Stimulated activated CD4-positive, alpha-beta T cell treated with anti-CD3 and anti-CD28 coated beads, Interleukin-1b, Interleukin-23, amount 100 ng/mL, for 4 hours (primary cell): ENCODE results near the gene ALPL.

Experiments
- DNase-seq, 2 donors: peaks; one replicate each; pipeline ENCODE4 v3.0.0-alpha.2; 2020; ENCODE audit warnings: low read depth in 2 of 2

Gene ALPL

DNA sequence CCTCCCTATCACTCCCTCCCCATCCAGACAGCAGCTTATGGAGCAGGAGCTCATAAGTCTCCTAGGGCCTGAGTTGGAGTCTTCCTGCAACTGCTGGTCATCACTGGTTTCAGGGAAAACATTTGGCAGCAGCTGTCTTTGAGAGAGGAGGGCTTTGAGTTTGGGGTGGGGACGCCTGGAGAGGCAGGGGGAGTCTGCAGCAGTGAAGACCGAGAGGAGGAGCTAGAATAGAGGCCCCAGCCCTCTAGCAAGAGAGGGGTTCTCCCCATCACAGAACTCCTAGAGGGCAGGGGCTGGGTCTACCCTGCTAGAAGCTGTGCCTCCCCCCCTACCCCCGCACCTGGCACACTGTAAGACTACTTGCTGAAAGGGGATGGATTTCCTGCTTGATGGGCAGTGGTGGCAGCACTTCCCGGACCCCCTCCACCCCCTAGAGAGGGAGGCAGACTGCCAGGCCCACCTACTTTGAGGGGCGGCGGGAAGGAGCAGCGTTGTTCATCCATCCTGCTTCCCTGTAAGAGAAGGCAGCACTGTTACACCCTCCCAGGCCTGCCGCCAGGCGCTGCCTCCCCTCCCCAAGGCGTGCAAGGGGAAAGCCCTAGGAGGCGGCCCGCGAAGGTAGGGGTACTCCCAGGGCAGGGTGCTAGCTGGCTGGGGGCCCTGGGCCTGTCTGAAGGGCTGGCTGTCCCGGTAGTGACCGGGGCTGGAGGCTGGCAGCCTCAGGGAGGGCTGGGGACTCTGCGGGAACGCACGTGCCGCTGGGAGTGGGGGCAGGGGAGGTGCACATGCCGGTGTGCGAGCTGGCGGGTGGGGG, 109.5 kb downstream of the ALPL start:
- no peak for DNase-seq

DNA sequence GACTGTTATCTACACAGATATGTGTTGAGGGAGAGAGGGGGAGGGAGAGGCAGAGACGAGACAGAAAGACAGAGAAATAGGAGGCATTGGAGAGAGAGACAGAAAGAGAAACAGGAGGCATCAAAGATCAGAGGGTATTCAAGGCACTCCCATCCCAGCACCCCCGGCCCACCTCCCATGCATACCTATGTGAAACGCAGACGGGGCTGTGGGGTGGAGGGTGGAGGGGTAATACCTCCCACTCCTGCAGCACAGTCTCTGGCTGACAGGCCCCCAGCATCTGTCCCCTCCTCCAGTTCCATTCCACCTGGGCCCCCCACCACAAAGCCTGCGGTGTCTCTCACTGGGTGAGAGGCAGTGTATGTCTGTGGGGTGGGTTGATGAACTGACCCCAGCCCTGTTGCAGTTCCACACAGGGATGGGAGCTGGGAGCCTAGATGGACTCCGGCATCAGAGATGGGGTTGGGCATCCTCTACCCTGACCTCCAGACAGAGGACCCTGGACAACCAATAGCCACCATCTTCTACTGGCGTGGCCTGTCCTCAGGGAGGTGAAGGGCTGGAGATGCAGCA, 110.2 kb downstream of the ALPL start:
- DNase-seq = no peak

DNA sequence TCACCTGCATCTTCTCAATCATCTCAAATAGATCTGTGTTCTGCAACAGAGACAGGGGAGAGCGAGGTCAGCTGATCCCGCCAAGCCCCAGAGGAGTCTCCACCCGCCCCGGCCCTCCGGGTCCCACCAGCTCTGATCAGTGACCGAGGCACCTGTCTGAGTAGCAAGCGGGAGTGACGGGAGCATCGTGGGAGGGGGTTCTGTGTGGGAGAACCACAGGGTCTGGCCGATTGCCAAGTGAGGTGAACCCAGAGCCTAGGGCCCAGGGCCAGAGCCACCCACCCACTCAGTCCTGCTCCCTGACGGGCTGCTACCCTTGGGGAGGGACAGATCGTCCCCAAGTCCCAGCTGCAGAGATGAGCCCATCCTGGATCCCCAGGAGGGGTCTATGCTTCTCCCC, 110.8 kb downstream of the ALPL start:
- no peak for DNase-seq

DNA sequence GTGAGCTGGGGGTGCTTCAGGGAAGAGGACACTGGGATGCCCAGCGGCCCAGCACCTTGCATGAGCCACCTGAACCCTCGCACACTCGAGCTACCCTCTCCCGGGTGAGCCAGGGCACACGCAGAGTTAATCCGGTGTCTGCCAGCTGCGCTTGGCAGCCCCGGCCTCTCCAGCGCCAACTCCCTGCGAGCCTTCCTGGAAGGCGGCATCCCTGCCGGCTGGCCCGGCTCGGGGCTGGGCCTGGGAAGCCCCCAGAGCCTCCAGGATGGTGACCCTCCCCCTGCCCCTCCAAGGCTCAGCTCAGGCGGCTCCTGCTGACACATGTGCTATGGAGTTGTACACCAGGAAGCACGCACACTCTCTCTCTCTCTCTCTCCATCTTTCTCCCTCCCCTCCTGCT, 111.3 kb downstream of the ALPL start:
- no peak for DNase-seq

DNA sequence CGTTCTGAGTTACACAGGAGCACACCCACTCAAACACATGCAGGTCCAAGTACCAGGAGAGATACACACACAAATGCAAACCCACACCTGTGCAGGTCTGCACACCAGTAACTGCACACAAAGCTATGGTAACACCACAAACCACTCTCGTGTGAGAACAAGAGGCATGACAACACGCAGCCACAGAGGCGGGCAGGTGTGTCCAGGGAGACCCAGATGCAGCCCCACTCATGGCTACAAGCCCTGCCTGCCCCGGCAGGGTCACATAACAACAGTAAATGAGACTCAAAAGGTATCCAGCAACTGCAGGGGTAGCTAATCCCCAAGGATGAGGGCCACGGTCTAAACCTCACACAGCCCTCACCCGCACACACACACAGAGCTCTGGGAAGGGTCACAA, 111.8 kb downstream of the ALPL start:
- no peak for DNase-seq

DNA sequence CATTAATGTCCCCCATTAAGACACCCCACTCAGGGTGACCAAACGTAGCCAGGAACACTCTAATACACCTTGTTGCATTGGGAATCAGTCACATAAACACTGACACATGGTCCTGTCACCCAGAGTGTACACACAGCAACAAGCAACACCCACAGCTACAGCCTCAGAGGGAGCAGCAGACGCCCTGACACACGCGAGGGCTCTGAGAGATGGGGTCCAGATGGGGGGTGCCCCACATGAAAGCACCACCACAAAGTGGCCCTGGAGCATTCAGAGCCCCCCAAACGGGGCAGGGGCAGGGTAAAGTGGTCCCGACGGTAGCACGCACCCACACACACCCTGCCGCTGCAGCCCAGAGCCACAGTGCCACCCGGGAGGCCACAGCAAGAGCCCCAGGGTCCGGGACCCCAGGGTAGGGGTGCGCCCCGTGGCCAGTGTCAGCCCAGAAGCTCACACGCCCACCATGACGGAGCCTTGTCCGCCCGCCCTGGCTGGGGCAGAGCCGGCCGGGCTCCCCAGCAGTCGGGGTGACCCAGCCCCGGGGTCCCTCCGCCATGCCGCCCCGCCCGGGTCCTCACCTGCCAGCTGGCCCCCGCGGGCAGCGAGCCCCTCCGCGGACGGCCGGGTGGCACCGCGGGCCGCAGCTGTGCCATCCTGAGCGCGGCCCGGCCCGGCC, 112.7 kb downstream of the ALPL start:
- DNase-seq = no peak

DNA sequence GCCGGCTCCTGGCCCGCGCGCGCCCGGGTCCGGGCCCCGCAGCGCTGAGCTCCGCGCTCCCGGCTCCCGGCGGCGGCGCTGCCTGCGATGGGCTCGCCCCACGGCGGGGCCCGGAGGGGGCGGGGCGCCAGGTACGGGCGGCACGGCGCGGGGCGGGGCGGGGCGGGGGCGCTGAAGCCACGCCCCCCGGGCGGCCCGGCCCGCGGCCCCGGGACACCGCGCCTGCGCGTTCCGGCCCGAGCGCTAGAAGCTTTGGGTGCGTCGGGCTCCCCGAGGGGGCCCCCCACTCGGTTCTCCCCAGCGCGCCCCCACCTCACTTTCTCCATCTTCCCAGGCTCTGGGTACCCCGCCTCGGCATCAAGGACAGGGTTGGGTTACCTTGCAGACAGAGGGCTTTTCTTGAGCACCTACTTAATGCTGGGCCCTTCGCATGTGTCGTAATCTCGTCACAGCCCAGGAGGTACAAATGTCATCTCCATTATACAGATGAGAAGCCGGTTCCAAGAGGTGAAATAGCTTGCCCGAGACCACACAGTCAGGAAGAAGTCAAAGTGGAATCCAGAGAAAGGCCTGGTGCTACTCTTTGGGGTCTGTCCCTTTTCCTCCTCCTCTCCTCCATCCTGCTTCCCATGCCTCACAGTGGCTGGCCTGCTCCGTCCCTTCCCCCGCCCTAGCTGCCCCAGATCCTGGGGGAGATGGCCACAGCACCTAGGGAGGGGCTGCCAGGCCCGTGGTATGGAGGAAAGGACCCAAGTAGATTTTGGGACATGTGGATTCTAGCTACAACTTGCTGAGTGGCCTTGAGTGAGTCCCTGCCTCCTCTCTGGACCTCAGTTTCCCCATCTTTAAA, 113.5 kb downstream of the ALPL start:
- peak; percentile 37 to 60 for DNase-seq

DNA sequence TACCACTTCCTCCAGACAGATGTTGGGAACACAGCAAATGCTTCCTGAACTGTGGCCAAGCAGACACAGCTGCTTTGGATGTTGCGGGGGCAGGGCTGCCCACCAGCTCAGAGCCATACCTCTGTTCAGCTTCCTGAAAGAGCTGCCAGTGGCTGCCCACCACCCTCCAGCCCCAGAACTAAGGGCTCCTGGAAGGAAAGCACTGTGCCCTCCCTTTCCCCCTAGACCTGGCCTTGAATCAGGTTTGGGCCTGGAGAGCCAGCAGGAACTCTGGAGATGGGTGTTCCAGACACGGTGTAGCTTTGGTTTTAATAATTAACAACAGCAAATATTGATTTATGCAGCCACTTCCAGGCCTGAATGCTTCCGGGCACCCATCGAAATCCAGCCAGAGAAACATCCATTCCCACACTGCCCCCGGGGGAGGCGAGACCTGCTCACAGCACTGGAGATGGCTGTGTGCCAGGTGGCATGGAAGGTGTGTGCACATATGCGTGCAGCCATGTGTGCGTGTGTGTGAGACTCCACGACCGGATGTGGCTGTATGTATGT, 114.3 kb downstream of the ALPL start:
- no peak for DNase-seq

DNA sequence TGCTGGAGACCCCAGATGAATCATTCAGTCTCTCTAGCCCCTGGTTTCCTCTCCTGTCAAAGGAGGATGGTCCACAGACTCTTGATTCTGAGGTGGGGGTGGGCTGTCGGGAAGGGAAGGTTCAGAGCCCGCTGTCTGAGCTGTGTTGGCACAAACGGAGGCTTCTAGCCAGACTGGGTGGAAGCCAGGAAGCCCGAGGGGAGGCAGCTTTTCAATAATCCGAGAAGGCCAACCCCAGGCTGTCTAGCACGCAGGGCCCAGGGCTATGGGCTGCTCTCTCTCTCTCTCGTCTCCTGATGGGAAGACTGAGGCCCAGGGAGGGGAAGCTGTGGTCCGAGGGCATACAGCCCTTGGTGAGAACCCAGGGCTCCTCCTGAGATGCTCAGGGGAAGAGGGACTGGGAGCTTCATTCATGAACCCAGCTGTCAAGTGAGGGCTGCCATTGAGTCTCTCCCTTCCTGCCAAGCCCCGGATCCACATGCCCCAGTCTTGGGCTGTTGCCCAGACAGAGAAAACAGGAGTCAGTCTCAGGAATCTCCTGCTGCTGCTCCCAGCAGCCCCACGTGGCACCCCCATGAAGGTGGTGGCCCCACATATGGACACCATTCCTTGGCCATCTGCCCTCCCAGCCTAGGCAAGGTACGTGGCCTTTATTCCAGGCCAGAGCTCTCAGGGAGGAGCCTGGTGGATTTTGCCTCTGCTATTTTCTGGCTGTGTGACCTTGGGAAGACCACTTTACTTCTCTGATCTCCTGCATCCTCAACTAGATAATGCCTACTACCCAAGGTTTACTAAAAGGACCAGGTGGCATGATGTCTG, 115.6 kb downstream of the ALPL start:
- no peak for DNase-seq

DNA sequence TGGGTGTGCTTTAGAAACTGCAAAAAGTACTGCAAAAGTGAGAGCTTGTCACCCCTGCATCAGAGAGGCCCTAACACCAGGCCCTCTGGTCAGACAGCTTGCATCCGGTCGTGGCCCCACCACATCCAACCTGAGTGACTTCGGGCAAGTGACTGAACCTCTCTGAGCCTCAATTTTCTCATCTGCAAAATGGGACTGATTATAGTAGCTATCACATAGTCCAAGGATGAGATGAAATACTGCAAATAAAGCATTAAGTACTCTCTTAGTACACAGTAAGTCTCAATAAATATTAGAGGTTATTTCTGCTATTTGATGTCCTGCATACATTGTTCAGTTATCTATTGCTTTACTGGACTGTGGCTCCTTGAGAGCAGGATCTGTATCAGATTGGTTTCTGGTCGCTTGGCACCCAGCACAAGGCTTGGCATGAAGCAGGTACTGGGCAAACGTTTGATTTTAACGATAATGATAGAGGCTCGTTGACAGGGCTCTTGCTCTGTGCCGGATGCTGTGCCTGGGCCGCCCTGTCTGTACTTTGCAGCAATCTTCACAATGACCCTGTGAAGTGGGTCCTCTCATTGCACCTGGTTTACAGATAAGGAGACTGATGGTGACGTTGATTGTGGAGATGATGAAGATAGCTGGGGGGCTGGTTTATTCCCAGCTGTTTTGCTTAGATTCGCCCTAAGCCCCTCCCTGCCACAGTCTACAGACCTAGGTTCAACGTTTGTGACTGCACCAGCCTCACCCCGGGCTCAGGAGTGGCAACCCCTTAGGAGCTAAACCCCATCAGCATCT, 116.4 kb downstream of the ALPL start:
- DNase-seq = no peak

DNA sequence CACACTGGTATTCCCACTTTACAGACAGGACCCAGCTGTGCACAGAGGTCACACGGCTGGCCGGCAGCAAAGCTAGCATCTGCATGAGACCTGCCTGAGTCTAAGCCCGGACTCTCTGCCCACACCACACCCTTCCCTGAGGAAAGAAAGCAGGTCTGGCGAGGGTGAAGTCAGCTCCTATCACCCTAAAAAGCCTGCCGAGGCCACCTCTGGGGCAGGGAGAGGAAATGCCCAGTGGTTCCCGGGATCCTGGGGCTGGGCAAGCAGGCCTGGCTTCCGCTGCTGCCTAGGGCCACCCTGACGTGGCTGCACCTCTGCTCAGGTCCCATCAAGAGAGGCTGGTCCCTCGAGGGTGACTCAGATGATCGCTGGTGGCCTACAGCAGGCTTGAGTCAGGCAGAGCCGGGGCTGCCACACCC, 117.7 kb downstream of the ALPL start:
- DNase-seq = no peak
